MCF 10A (cell line): ENCODE results near the gene ANKRD44. TPM values are rescaled to one million over a fixed set of nuclear protein-coding genes. Genes with fewer than 3 reads are reported as not detected.

Source experiments
- BruUV-seq: library from RNA; stranded (reverse); fragments of 400-500 nt; replicated peaks from 2 replicates; lab custom pipeline; 2021; lab: Mats Ljungman, UMichigan
- CTCF ChIA-PET: fragments of 300-600 bp; sonication (Branson Sonifier 250); formaldehyde crosslinking; extraction: SDS; loops from one replicate; lab custom pipeline; 2021; ENCODE audit warnings: antibody characterized with exemption, inconsistent platforms; lab: Yijun Ruan, JAX
- POLR2A ChIA-PET: fragments of 300-600, 350-650 bp; sonication (Branson Sonifier 250); formaldehyde crosslinking; extraction: SDS; loops from one replicate; lab custom pipeline; 2020; ENCODE audit warnings: antibody characterized with exemption, inconsistent platforms; lab: Yijun Ruan, JAX
- DNase-seq: peaks from one replicate; pipeline ENCODE4 v3.0.0-alpha.2; 2018; ENCODE audit not compliant: unreplicated experiment
- H3K27ac Mint-ChIP-seq: one replicate; pipeline ENCODE4 v1.8.0; 2022; ENCODE audit warnings: mild to moderate bottlenecking, low read depth, mixed read lengths; ENCODE audit not compliant: unreplicated experiment
- H3K27me3 Mint-ChIP-seq: one replicate; pipeline ENCODE4 v1.8.0; 2022; ENCODE audit warnings: mixed read lengths; ENCODE audit not compliant: insufficient read depth, unreplicated experiment
- H3K36me3 Mint-ChIP-seq: one replicate; pipeline ENCODE4 v1.8.0; 2022; ENCODE audit warnings: mild to moderate bottlenecking, moderate library complexity, mixed read lengths; ENCODE audit not compliant: insufficient read depth, unreplicated experiment
- H3K4me1 Mint-ChIP-seq: one replicate; pipeline ENCODE4 v1.8.0; 2022; ENCODE audit warnings: mixed read lengths; ENCODE audit not compliant: insufficient read depth, unreplicated experiment
- H3K4me3 Mint-ChIP-seq: one replicate; pipeline ENCODE4 v1.8.0; 2022; ENCODE audit warnings: mild to moderate bottlenecking, moderate library complexity, mixed read lengths; ENCODE audit not compliant: unreplicated experiment
- H3K9me3 Mint-ChIP-seq: one replicate; pipeline ENCODE4 v1.8.0; 2022; ENCODE audit warnings: mixed read lengths; ENCODE audit not compliant: unreplicated experiment
- intact Hi-C: fragments of 100-400 bp; cut with micrococcal nuclease; formaldehyde crosslinking; loops from 2 replicates; pipeline ENCODE4 v1.14.1; 2022
- total RNA-seq: library from RNA; stranded (reverse); gene quantifications from 2 replicates; pipeline ENCODE4 v1.2.3, GENCODE V29; 2022
- TF ChIP-seq, protein P1 (sequence below): fragments of 200-600 bp; IDR thresholded peaks from one replicate; pipeline ENCODE4 v1.8.0; 2022; ENCODE audit warnings: antibody characterized with exemption, mild to moderate bottlenecking; ENCODE audit not compliant: unreplicated experiment

Gene ANKRD44
- total RNA-seq, 1 experiment from 2014 or later = 6.9 TPM

DNA sequence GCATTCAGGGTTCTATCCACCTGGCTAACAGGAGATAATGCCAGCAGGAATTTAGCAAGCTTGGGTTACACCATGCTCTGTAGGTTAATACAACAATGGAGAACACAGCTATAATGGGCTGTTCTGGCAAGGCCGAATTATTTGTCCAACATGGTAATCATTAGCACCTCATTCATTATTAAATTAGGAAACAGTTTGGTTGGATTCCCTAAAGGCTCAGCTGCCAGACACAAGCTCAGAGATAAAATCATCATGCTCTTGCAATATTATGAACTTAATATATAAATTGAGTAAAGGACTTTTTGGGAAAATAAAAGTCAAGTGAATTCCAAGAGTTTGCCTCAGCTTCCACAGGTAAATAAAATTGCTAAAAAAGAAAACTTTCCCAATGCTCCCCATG, 166.4 kb downstream of the ANKRD44 start:
- no peak for DNase-seq
- Mint-ChIP-seq H3K4me1 (no peaks in the 10 kb centered on the region), H3K27me3 (no peaks in the 10 kb centered on the region), H3K4me3 (no peak overlapping the region), H3K9me3 (no peaks in the 10 kb centered on the region), H3K36me3 (no peaks in the 10 kb centered on the region), H3K27ac (no peak overlapping the region)
- BruUV-seq = no TSS peak
- intact Hi-C loops = no loop called here
- CTCF ChIA-PET = interaction anchor here (0.6 to 1.6 kb wide), 3 partner anchors 30 to 208 kb away, joined by 3 to 6 read pairs (median 4); no protein-coding TSS in a partner anchor
- POLR2A ChIA-PET = interaction anchor here (0.8 kb wide), 1 partner anchor 8 kb away, joined by 3 read pairs; no protein-coding TSS in a partner anchor
- TF ChIP-seq, protein P1, sequence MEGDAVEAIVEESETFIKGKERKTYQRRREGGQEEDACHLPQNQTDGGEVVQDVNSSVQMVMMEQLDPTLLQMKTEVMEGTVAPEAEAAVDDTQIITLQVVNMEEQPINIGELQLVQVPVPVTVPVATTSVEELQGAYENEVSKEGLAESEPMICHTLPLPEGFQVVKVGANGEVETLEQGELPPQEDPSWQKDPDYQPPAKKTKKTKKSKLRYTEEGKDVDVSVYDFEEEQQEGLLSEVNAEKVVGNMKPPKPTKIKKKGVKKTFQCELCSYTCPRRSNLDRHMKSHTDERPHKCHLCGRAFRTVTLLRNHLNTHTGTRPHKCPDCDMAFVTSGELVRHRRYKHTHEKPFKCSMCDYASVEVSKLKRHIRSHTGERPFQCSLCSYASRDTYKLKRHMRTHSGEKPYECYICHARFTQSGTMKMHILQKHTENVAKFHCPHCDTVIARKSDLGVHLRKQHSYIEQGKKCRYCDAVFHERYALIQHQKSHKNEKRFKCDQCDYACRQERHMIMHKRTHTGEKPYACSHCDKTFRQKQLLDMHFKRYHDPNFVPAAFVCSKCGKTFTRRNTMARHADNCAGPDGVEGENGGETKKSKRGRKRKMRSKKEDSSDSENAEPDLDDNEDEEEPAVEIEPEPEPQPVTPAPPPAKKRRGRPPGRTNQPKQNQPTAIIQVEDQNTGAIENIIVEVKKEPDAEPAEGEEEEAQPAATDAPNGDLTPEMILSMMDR = no peak

DNA sequence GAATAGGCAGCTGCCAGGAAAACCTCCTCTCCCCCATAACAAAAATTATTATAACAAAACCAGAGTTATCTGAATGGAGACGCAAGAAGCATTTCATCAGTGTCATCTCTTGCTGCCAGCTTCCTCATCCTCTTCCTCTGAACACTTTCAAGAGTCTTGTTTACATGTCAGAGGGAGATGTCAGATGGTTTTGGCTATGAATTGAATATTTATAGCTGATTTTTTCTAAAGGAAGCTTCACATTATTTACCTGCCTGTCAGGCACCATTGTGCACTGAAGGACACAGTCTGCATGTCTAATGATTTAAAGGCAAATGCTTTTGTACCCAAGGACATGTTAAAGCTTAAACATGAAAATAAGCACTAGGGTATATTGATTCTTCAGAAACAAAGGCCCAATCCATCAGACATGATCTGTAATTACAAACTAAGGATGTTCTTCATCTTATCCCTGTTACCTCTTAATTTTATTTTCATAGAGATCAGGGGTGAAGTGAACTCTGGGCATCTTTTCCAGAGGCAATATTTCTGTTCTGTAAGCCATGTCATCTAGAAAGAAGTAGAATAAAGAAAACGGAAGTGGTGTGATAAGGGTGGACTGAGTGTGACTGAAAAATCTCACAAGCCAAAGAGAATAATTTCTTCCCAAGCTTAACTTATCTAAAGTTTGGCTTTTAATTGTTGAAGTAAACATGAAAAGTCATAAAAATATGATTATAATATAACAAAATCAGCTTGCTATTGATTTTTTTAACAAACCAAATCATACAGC, 168.7 kb downstream of the ANKRD44 start:
- H3K9me3 Mint-ChIP-seq = no peaks in the 10 kb centered on the region
- peaks cover 16% of the 10 kb centered on the region for H3K4me1 Mint-ChIP-seq
- TF ChIP-seq, protein P1 = no peak
- H3K27me3 Mint-ChIP-seq = no peaks in the 10 kb centered on the region
- CTCF ChIA-PET = interaction anchor here (0.6 kb wide), 3 partner anchors 14 to 169 kb away, joined by 3 to 4 read pairs (median 3); no protein-coding TSS in a partner anchor
- H3K27ac Mint-ChIP-seq = no peak overlapping the region
- no TSS peak for BruUV-seq
- POLR2A ChIA-PET = interaction anchor here (0.7 kb wide), 1 partner anchor 11 kb away, joined by 3 read pairs; no protein-coding TSS in a partner anchor
- no peak overlapping the region for H3K4me3 Mint-ChIP-seq
- intact Hi-C loops = no loop called here
- no peaks in the 10 kb centered on the region for H3K36me3 Mint-ChIP-seq
- no peak for DNase-seq

DNA sequence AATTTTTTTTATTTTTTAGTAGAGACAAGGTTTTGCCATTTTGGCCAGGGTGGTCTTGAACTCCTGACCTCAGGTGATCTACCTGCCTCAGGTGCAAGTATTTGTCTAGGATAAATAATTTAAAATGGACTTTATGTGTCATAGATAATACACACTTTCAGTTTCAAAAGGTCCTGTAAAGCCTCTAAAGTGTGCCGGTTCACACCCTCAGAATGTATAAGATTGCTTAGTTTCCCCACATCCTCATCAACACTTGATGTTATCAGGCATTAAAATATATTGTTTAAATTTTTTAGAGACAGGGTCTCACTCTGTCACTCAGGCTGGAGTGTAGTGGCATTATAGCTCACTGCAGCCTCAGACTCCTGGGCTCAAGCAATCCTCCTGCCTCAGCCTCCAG, 170.5 kb downstream of the ANKRD44 start:
- CTCF ChIA-PET = interaction anchor here (1.0 to 2.9 kb wide), 3 partner anchors 12 to 26 kb away, joined by 3 to 14 read pairs (median 4); no protein-coding TSS in a partner anchor
- BruUV-seq = no TSS peak
- H3K27me3 Mint-ChIP-seq = no peaks in the 10 kb centered on the region
- no peaks in the 10 kb centered on the region for H3K36me3 Mint-ChIP-seq
- TF ChIP-seq, protein P1 = no peak
- POLR2A ChIA-PET = no interaction called here
- H3K4me1 Mint-ChIP-seq = peaks cover 17% of the 10 kb centered on the region
- no peaks in the 10 kb centered on the region for H3K9me3 Mint-ChIP-seq
- intact Hi-C loops = no loop called here
- H3K27ac Mint-ChIP-seq = no peak overlapping the region
- no peak overlapping the region for H3K4me3 Mint-ChIP-seq
- DNase-seq = no peak

DNA sequence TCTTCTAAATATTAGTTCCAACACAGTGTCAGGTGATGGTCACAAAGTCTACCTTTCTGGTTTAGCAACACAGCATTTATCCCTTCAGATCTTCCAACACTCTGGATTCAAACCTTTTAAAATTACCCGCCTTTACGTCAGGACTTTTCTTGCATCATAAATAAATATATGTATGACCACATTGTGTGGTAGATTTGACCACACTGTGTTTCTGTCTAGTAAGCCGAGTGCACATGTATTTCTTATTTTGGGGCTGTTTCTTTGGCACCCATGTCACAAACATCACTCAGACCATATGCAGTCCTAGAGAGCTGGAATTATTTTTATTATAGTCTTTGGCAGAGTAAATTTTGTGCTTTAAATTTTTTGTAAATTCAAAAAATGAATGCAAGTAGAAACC, 172.1 kb downstream of the ANKRD44 start:
- TF ChIP-seq, protein P1 = no peak
- H3K27me3 Mint-ChIP-seq = no peaks in the 10 kb centered on the region
- intact Hi-C loops = no loop called here
- peaks cover 17% of the 10 kb centered on the region for H3K4me1 Mint-ChIP-seq
- ChIA-PET CTCF (interaction anchor here (2.9 kb wide), 1 partner anchor 25 kb away, joined by 14 read pairs; no protein-coding TSS in a partner anchor), POLR2A (interaction anchor here (0.8 kb wide), 1 partner anchor 14 kb away, joined by 4 read pairs; no protein-coding TSS in a partner anchor)
- no peak overlapping the region for H3K4me3 Mint-ChIP-seq
- BruUV-seq = no TSS peak
- no peaks in the 10 kb centered on the region for H3K9me3 Mint-ChIP-seq
- no peaks in the 10 kb centered on the region for H3K36me3 Mint-ChIP-seq
- DNase-seq = no peak
- H3K27ac Mint-ChIP-seq = no peak overlapping the region
